Measurements from ENCODE around the gene WDR17.

The WDR17 gene

GRCh38 chr4:176205299-176205698 lies 139.7 kb downstream of the WDR17 start:
- no peaks in the 10 kb centered on the region for H3K36me3 ChIP-seq (ENCODE audit: control insufficient read depth, low read length)

DNA sequence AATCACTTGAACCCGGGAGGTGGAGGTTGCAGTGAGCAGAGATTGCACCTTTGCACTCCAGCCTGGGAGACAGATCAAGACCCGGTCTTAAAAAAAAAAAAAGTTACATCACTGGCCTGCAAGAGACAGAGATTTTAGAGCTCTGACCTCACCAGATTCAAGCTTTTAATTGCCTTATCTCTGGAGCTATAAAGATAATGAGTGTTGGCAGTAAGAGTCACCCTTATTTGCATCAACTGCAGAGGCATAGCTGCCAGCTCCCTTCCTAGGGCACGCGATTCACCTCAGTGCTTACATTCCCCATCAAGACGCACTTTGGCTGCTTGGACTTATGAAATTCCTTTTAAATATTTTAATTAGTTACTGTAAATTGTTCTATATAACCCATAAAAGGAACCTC lies 142.2 kb downstream of the WDR17 start:
- Histone ChIP-seq H3K36me3 (ENCODE audit: control insufficient read depth, low read length) (no peaks in the 10 kb centered on the region), H3K9me2 (replicated peaks; ENCODE audit: control insufficient read depth, low read length) (no peaks in the 10 kb centered on the region), H3K27me3 (ENCODE audit: control insufficient read depth, low read length) (no peaks in the 10 kb centered on the region), H3K4me3 (ENCODE audit: low read length) (no peak overlapping the region), H3K27ac (ENCODE audit: low read depth, low read length) (no peak overlapping the region), H3K4me2 (ENCODE audit: low read length) (no peak overlapping the region), H3K79me2 (ENCODE audit: control insufficient read depth, low read length) (no peaks in the 10 kb centered on the region), H3F3A (ENCODE audit: control insufficient read depth, insufficient read depth) (no peaks in the 10 kb centered on the region), H3K4me1 (ENCODE audit: control insufficient read depth, low read length) (peaks cover 14% of the 10 kb centered on the region), H3K9me3 (ENCODE audit: control insufficient read depth, insufficient read depth, low read length) (no peaks in the 10 kb centered on the region), H4K20me1 (ENCODE audit: control insufficient read depth, insufficient read depth, low read depth, low read length) (no peaks in the 10 kb centered on the region)
- TF ChIP-seq EZH2phosphoT487 (IDR thresholded peaks at IDR 0.05; ENCODE audit: borderline replicate concordance, low read length) (no peak), CTCF (IDR thresholded peaks at IDR 0.05; ENCODE audit: low read depth, low read length, poor library complexity, severe bottlenecking) (no peak)

More at GRCh38 chr4:176205299-176205698, 139.7 kb downstream of the WDR17 start:
- H3K27ac ChIP-seq (ENCODE audit: low read depth, low read length), result no peak overlapping the region
- no peaks in the 10 kb centered on the region for H4K20me1 ChIP-seq (ENCODE audit: control insufficient read depth, insufficient read depth, low read depth, low read length)
- no peaks in the 10 kb centered on the region for H3K9me3 ChIP-seq (ENCODE audit: control insufficient read depth, insufficient read depth, low read length)
- H3K9me2 ChIP-seq (replicated peaks; ENCODE audit: control insufficient read depth, low read length), result no peaks in the 10 kb centered on the region
- H3K79me2 ChIP-seq (ENCODE audit: control insufficient read depth, low read length), result no peaks in the 10 kb centered on the region
- H3K27me3 ChIP-seq (ENCODE audit: control insufficient read depth, low read length), result no peaks in the 10 kb centered on the region
- H3K4me3 ChIP-seq (ENCODE audit: low read length), result no peak overlapping the region
- no peak overlapping the region for H3K4me2 ChIP-seq (ENCODE audit: low read length)
- H3K4me1 ChIP-seq (ENCODE audit: control insufficient read depth, low read length), result peaks cover 14% of the 10 kb centered on the region
- H3F3A ChIP-seq (ENCODE audit: control insufficient read depth, insufficient read depth), result no peaks in the 10 kb centered on the region
- TF ChIP-seq EZH2phosphoT487 (IDR thresholded peaks at IDR 0.05; ENCODE audit: borderline replicate concordance, low read length) (no peak), CTCF (IDR thresholded peaks at IDR 0.05; ENCODE audit: low read depth, low read length, poor library complexity, severe bottlenecking) (no peak)

- Histone ChIP-seq H3K79me2 (ENCODE audit: control insufficient read depth, low read length) (no peaks in the 10 kb centered on the region), H3K27me3 (ENCODE audit: control insufficient read depth, low read length) (no peaks in the 10 kb centered on the region), H3K9me3 (ENCODE audit: control insufficient read depth, insufficient read depth, low read length) (no peaks in the 10 kb centered on the region), H4K20me1 (ENCODE audit: control insufficient read depth, insufficient read depth, low read depth, low read length) (no peaks in the 10 kb centered on the region), H3K4me2 (ENCODE audit: low read length) (no peak overlapping the region), H3K36me3 (ENCODE audit: control insufficient read depth, low read length) (no peaks in the 10 kb centered on the region), H3K27ac (ENCODE audit: low read depth, low read length) (no peak overlapping the region), H3K4me3 (ENCODE audit: low read length) (no peak overlapping the region), H3F3A (ENCODE audit: control insufficient read depth, insufficient read depth) (no peaks in the 10 kb centered on the region), H3K4me1 (ENCODE audit: control insufficient read depth, low read length) (peaks cover 13% of the 10 kb centered on the region), H3K9me2 (replicated peaks; ENCODE audit: control insufficient read depth, low read length) (no peaks in the 10 kb centered on the region)
- no peak for TF ChIP-seq CTCF (IDR thresholded peaks at IDR 0.05; ENCODE audit: low read depth, low read length, poor library complexity, severe bottlenecking)
- TF ChIP-seq EZH2phosphoT487 (IDR thresholded peaks at IDR 0.05; ENCODE audit: borderline replicate concordance, low read length), result no peak
These were observed 143.9 kb downstream of the WDR17 start for GRCh38 chr4:176209535-176209934.

DNA sequence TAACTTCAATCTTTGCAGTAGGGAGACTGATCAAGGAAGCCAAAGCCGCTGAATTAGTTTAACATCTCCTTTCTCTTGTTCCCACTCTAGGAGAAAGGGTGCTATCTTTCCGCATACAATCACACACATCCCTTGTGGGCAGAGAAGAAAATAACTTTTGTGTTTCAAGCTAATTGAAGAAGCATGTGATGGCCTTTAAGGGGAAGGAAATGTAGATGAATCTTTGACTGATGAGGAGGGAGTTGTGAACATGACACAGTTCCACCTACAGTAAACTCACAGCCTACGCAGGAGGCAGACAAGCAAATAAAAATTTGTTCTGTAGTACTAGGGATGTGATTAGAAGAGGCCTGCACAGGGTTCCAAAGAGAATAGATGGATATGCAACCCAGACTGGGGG lies 144.5 kb downstream of the WDR17 start:
- TF ChIP-seq EZH2phosphoT487 (IDR thresholded peaks at IDR 0.05; ENCODE audit: borderline replicate concordance, low read length) (no peak), CTCF (IDR thresholded peaks at IDR 0.05; ENCODE audit: low read depth, low read length, poor library complexity, severe bottlenecking) (no peak)
- H3K4me1 ChIP-seq (ENCODE audit: control insufficient read depth, low read length), result peaks cover 7% of the 10 kb centered on the region
- no peaks in the 10 kb centered on the region for H3K9me3 ChIP-seq (ENCODE audit: control insufficient read depth, insufficient read depth, low read length)
- H3K36me3 ChIP-seq (ENCODE audit: control insufficient read depth, low read length), result no peaks in the 10 kb centered on the region
- no peak overlapping the region for H3K4me2 ChIP-seq (ENCODE audit: low read length)
- no peaks in the 10 kb centered on the region for H3K27me3 ChIP-seq (ENCODE audit: control insufficient read depth, low read length)
- H4K20me1 ChIP-seq (ENCODE audit: control insufficient read depth, insufficient read depth, low read depth, low read length), result no peaks in the 10 kb centered on the region
- no peak overlapping the region for H3K4me3 ChIP-seq (ENCODE audit: low read length)
- H3K9me2 ChIP-seq (replicated peaks; ENCODE audit: control insufficient read depth, low read length), result no peaks in the 10 kb centered on the region
- H3K27ac ChIP-seq (ENCODE audit: low read depth, low read length), result no peak overlapping the region
- no peaks in the 10 kb centered on the region for H3K79me2 ChIP-seq (ENCODE audit: control insufficient read depth, low read length)
- no peaks in the 10 kb centered on the region for H3F3A ChIP-seq (ENCODE audit: control insufficient read depth, insufficient read depth)

Data from DOHH2 (cell line).